ENCODE measurements around the gene SYNE1. TPM values are rescaled to one million over a fixed set of nuclear protein-coding genes. Genes with fewer than 3 reads are reported as not detected.
A peak's percentile ranks its signal among the peaks of the same experiment; 100 is the strongest.

The SYNE1 gene
- total and polyA plus RNA-seq, 2 of the 8 experiments (the other 6 are each of a cell fraction or from before 2014, with no cell fraction given), result 2.8 to 5.5 TPM

GRCh38 chr6:152651986-152652385 is 14.8 kb upstream of the SYNE1 start:
- Histone ChIP-seq H2AK5ac (ENCODE audit: low read depth, low read length) (no peak overlapping the region), H2BK5ac (ENCODE audit: low read depth, low read length) (no peak overlapping the region), H3K27me3 (replicated peaks in 1 of 4; ENCODE audit: control insufficient read depth in 3 of 4, extremely low read depth in 1 of 4, insufficient read depth in 3 of 4, low read length in 3 of 4) (no peaks in the 10 kb centered on the region; a peak in 1 of 7 replicates), H2AFZ (ENCODE audit: low read length) (peak overlapping the region; percentile 11; the same call in 1 of the 2 replicates), H4K20me1 (replicated peaks in 1 of 2; ENCODE audit: control insufficient read depth in 1 of 2, insufficient read depth in 2 of 2, low read length in 2 of 2) (no peaks in the 10 kb centered on the region), H2BK120ac (replicated peaks; ENCODE audit: low read depth, low read length) (no peak overlapping the region), H3K4me1 (replicated peaks in 1 of 4; ENCODE audit: control insufficient read depth in 3 of 4, insufficient read depth in 4 of 4, low read length in 3 of 4) (no peaks in the 10 kb centered on the region; a peak in 1 of 7 replicates), H3K23ac (ENCODE audit: insufficient read length) (no peak overlapping the region), H2BK12ac (ENCODE audit: low read depth, low read length) (no peak overlapping the region), H3K4me3 (ENCODE audit: extremely low read depth in 1 of 4, insufficient read depth in 2 of 4, low read depth in 3 of 4, low read length in 4 of 4) (no peak overlapping the region), H3K79me2 (ENCODE audit: control insufficient read depth in 1 of 2, insufficient read depth in 2 of 2, low read length in 2 of 2) (no peaks in the 10 kb centered on the region), H3K18ac (ENCODE audit: extremely low read depth, low read length) (no peak overlapping the region), H3K36me3 (ENCODE audit: control insufficient read depth in 2 of 4, insufficient read depth in 4 of 4, low read length in 3 of 4) (no peaks in the 10 kb centered on the region), H3K9me3 (ENCODE audit: insufficient read depth in 2 of 2, low read depth in 1 of 2, low read length in 1 of 2) (no peaks in the 10 kb centered on the region), H2BK20ac (ENCODE audit: low read length) (no peak overlapping the region), H3K4me2 (ENCODE audit: insufficient read depth in 1 of 2, low read depth in 2 of 2, low read length in 2 of 2) (no peak overlapping the region), H3K9ac (replicated peaks in 1 of 4; ENCODE audit: extremely low read depth in 1 of 4, low read depth in 3 of 4, low read length in 3 of 4) (no peak overlapping the region), H3K14ac (ENCODE audit: insufficient read length) (no peak overlapping the region), H4K5ac (ENCODE audit: insufficient read length, low read depth, low read length) (no peak overlapping the region), H3K27ac (ENCODE audit: low read depth, low read length) (no peak overlapping the region), H3K56ac (replicated peaks; ENCODE audit: insufficient read length, low read depth, low read length) (no peak overlapping the region), H3K79me1 (ENCODE audit: low read depth, low read length) (no peaks in the 10 kb centered on the region), H4K91ac (replicated peaks; ENCODE audit: insufficient read length, low read length) (no peak overlapping the region), H2BK15ac (ENCODE audit: low read length) (no peak overlapping the region), H3K4ac (replicated peaks; ENCODE audit: insufficient read length, low read depth, low read length) (no peak overlapping the region), H3K23me2 (ENCODE audit: low read depth, low read length) (no peaks in the 10 kb centered on the region), H4K8ac (ENCODE audit: extremely low read depth, insufficient read depth, low read length) (no peak overlapping the region)
- WGBS, 2 experiments (ENCODE audit: extremely low coverage in 1 of 2, insufficient coverage in 1 of 2, insufficient read length in 1 of 2, insufficient replicate concordance in 2 of 2, low coverage in 1 of 2, low lambda C conversion rate in 2 of 2, missing lambda C conversion rate in 1 of 2), result 90% methylated on average over 3 of the region's 3 CpGs; no CpG with 5 or more reads in 1 of the 2 experiments
- CTCF ChIA-PET (ENCODE audit: partially characterized antibody), result interaction anchor here (1.0 to 1.3 kb wide), 3 partner anchors 9 to 167 kb away, joined by 3 to 4 read pairs (median 3); no protein-coding TSS in a partner anchor
- POLR2A ChIA-PET (ENCODE audit: partially characterized antibody), result no interaction called here
- no peak for FAIRE-seq
- no peak for DNase-seq (ENCODE audit: low read depth in 1 of 2, low spot score in 2 of 2)
- TF ChIP-seq CBX8 (IDR thresholded peaks at IDR 0.05; ENCODE audit: borderline replicate concordance, low read depth, low read length), result no peak
- TF ChIP-seq GTF2F1 (IDR thresholded peaks at IDR 0.05; ENCODE audit: borderline replicate concordance, low read depth, low read length), result no peak

All from H1 (cell line).